Sciatic nerve (tissue), 2 donors: Measurements from ENCODE around the gene SBK2. TPM values are rescaled to one million over a fixed set of nuclear protein-coding genes. Genes with fewer than 3 reads are reported as not detected.
"Not testable (repeated sequence)": the region's sequence is repeated elsewhere in the genome, so short reads cannot be mapped to it uniquely, and the experiment has no call there.

Experiments
- ATAC-seq: fragments of 200-7000 bp; cut with Tn5 transposase; one replicate; pipeline ENCODE4 v1.9.1; 2020; ENCODE audit warnings: mild to moderate bottlenecking, moderate library complexity
- DNase-seq: peaks from one replicate; pipeline ENCODE4 v3.0.0-alpha.2; 2020; ENCODE audit warnings: low spot score
- intact Hi-C: fragments of 100-400 bp; cut with DNase I; formaldehyde crosslinking; loops from one replicate; pipeline ENCODE4 v1.14.2; 2022
- total RNA-seq: library from RNA; stranded (reverse); fragmentation: NEBNext Ultra II Directional; extraction: Animal tissue kit (Norgen Biotek cat#: 25700); gene quantifications from one replicate; pipeline ENCODE4 v1.2.1, GENCODE V29; 2021
- donor health status: DM: no; HTN: no; CAD: no.
- donor health status: DM: no; HTN: no; CAD: no.

Gene SBK2
- total RNA-seq: not detected

DNA sequence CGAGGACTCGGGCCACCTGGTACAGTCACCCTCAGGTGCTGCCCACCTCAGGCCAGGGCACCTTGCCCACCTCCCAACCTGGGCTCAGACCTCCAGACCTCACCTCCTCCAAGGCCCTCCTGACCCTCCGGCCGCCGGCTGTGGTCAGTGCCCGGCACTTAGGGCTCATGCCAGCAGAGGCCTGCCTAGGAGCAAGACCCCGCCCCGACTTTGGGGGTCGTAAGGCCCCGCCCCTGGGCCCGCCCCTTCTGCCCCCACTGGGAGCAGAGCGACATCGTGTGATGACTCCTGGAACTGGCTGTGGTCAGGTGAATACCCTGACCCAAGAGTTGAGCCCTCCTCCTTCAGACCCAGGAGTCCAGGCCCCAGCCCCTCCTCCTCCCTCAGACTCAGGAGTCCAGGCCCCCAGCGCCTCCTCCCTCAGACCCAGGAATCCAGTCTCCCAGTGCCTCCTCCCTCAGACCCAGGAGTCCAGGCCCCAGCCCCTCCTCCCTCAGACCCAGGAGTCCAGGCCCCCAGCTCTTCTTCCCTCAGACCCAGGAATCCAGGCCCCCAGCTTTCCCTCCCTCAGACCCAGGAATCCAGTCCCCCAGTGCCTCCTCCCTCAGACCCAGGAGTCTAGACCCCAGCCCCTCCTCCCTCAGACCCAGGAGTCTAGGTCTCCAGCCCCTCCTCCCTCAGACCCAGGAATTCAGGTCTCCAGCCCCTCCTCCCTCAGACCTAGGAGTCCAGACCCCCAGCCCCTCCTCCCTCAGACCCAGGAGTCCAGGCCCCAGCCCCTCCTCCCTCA is at the start of gene SBK2:
SBK2 (minus strand) TSS at position 183 of the 790 bp plus-strand sequence. CDS start 839 bp downstream, outside the sequence.
- DNase-seq (no peak), ATAC-seq (no peak)
- intact Hi-C loops: loop anchor here (5.0 kb wide), 1 partner anchor 1500 kb away; no protein-coding TSS in a partner anchor

DNA sequence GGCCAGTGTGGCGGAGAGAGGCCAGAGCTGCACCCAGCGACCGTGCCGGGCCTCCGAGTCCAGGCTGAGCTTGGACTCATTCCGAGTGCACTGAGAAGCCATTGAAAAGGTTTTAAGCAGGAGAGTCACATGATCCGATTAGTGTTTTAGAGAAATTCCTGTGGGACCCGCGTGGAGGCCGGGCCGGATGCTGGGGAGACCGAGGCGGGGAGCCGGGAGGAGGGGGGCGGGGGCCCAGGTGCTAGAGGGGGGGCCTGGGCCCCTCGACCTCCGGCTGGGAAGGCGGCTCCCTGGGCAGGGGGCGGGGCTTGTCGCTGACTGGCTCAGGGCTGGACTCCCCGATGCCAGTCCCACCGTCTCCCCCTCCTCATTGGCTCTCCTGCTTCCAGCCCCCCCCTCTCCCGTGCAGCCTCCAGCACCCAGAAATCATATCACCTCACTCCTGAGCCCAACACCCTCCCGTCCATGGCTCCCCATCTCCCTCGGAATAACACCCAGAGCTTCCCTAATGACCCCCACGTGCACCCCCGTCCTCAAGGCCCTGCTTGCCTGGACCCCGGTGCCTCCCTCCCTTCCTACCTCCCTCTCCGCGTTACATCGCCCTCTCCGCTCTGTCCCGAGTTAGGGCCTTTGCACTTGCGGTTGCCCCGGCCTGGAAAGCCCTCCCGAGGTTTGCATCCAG is 48.9 kb upstream of the SBK2 start:
- intact Hi-C loops: loop anchor here (10.0 kb wide), 1 partner anchor 71 kb away; no protein-coding TSS in a partner anchor
- peak; percentile 91 for DNase-seq
- peak; percentile 83 for ATAC-seq

GRCh38 chr19:55584871-55585270 is 47.9 kb upstream of the SBK2 start:
- no peak for ATAC-seq
- intact Hi-C loops: loop anchor here (10.0 kb wide), 1 partner anchor 70 kb away; no protein-coding TSS in a partner anchor
- no peak for DNase-seq

DNA sequence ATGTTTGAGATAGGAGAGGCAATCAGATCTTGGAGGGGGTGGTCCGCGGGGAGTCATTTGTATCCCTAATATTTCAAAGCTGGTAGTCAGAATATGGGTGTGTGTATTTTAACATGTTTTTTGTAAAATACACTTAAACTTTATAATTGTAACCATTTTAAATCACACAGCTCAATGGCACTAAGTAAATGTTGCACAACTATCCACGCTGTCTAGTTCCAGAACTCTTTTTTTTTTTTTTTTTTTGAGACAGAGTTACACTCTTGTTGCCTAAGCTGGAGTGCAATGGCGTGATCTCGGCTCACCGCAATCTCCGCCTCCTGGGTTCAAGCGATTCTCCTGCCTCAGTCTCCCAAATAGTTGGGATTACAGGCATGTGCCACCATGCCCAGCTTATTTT is 47.0 kb upstream of the SBK2 start:
- ATAC-seq, DNase-seq: not testable (repeated sequence)
- intact Hi-C loops: loop anchor here (10.0 kb wide), 1 partner anchor 69 kb away; no protein-coding TSS in a partner anchor

DNA sequence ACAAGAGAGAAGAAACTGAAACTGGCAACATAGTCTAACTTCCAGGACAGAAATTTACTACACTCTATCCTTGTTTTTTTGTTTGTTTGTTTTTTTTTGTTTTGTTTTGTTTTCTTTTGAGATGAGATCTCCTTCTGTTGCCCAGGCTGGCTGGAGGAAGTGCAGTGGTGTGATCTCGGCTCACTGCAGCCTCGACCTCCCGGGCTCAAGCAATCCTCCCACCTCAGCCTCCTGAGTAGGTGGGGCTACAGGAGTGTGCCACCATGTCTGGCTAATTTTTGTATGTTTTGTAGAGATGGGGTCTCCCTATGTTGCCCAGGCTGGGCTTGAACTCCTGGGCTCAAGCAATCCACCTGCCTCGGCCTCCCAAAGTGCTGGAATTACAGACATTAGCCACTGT is 45.4 kb upstream of the SBK2 start:
- not testable (repeated sequence) for DNase-seq, ATAC-seq
- intact Hi-C loops: loop anchor here (10.0 kb wide), 1 partner anchor 67 kb away; no protein-coding TSS in a partner anchor

DNA sequence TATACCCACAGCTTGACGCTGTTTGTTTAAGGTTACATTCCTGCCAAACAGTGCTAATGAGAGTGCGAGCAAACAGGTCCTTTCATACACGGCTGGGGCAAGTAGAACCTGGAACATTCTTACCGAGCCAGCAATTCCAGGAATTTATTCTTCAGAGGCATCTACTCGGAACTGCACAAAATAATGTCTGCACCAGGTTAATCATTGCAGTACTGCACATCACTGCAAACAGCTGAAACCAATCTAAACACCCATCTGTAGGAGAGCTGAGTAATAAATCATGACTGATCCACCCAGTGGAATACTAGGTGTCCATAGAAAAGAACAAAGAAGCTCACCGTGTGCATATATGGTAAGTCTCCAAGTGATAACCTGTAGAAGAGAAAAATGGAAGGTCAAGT is 44.9 kb upstream of the SBK2 start:
- intact Hi-C loops: loop anchor here (10.0 kb wide), 1 partner anchor 67 kb away; no protein-coding TSS in a partner anchor
- ATAC-seq: no peak
- no peak for DNase-seq

- intact Hi-C loops: loop anchor here (10.0 kb wide), 1 partner anchor 66 kb away; no protein-coding TSS in a partner anchor
- DNase-seq (no peak), ATAC-seq (no peak)
Measured at GRCh38 chr19:55581145-55581822, 44.4 kb upstream of the SBK2 start.

GRCh38 chr19:55580628-55581144 is 43.8 kb upstream of the SBK2 start, which contains the start of gene ZNF579:
TSS of gene ZNF579 (minus strand) at chr19:55580848. CDS start at chr19:55579639, 1,209 bp downstream.
- ATAC-seq (peak; percentile 91), DNase-seq (peak; percentile 92)
- intact Hi-C loops: loop anchor here (10.0 kb wide), 1 partner anchor 66 kb away; no protein-coding TSS in a partner anchor

- intact Hi-C loops: loop anchor here (10.0 kb wide), 1 partner anchor 65 kb away; no protein-coding TSS in a partner anchor
- peak; percentile 71 for ATAC-seq
- DNase-seq: no peak
Measured at GRCh38 chr19:55579766-55580621, 43.1 kb upstream of the SBK2 start.

DNA sequence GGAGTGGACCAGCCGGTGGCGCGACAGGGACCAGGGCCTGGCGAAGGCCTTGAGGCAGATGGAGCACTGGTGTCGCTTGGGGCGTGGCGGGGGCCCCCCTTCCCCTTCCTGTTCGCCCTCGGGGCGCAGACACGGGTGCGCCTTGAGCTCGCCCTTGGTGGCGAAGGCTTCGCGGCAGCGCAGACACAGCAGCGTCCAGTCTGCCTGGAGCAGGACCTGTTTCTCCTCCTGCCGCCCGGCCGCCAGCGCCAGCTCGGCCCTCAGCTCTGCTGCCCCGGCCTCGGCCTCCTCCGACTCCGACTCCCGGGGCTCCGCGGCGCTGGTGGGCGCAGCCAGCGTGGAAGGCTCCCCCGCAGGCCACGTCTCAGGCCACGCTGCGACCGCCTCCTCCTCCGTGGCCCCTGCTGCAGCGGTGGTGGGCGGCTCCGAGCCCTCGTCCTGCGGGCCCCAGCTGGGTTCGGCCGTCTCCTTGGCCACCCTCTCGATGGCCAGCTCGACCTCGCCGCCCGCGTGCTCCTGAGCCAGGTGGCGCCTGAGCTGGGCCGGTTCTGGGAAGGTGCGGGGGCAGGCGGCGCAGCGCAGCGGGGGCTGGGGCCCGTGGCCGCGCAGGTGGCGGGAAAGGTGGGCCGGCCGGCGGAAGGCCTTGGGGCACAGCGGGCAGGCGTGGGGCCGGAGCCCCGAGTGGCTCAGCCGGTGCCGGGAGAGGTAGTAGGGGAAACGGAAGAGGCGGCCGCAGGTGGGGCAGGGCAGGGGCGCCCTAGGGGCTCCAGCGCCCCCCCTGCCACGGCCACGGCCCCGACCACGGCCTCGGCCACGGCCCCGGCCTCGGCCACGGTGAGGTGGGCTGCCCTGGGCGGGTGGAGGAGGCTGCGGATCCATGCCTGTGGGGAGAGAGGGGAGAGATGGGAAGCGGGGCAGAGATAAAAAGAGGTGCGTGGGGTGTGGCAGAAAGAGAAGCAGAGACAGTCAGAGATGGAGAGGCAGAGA is 42.1 kb upstream of the SBK2 start:
- DNase-seq (no peak), ATAC-seq (no peak)
- intact Hi-C loops: no loop called here

- DNase-seq (no peak), ATAC-seq (no peak)
- intact Hi-C loops: no loop called here
Measured at GRCh38 chr19:55578031-55578760, 41.3 kb upstream of the SBK2 start.

GRCh38 chr19:55576746-55577145 is 39.8 kb upstream of the SBK2 start:
- intact Hi-C loops: no loop called here
- DNase-seq (no peak), ATAC-seq (no peak)

GRCh38 chr19:55573929-55574328 is 37.0 kb upstream of the SBK2 start:
- DNase-seq, ATAC-seq, intact Hi-C loops: not testable (repeated sequence)

- DNase-seq, ATAC-seq, intact Hi-C loops: not testable (repeated sequence)
Measured at GRCh38 chr19:55569477-55569876, 32.5 kb upstream of the SBK2 start.

- intact Hi-C loops: no loop called here
- DNase-seq: no peak
Measured at GRCh38 chr19:55567708-55568328, 30.9 kb upstream of the SBK2 start.

DNA sequence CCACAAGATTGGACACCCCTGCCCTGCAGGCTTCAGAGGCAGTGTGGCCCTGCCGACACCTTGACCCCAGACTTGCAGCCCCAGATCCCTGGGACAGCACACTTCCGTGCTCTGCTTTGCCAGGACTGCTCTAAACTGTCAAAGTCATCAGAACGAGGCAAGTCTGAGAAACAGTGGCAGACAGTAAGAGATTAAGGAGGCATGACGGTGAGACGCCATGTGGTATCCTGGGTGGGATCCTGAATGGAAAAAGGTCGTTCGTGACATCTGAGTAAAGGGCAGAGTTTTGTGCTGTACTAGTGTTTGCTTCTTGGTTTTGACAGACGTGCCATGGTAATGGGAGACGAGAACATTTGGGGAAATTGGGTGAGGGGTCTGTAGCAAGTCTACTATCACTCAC is 29.9 kb upstream of the SBK2 start:
- no peak for DNase-seq
- intact Hi-C loops: no loop called here
- ATAC-seq: no peak

More at GRCh38 chr19:55567708-55568328, 30.9 kb upstream of the SBK2 start:
- no peak for ATAC-seq
